GM19395 (cell line): ENCODE data around the gene TDRD1.

Experiments
- ATAC-seq: cut with Tn5 transposase; IDR thresholded peaks from one replicate; pipeline ENCODE4 v1.9.1; 2021; ENCODE audit warnings: mild to moderate bottlenecking, moderate library complexity; ENCODE audit not compliant: unreplicated experiment

Gene TDRD1

DNA sequence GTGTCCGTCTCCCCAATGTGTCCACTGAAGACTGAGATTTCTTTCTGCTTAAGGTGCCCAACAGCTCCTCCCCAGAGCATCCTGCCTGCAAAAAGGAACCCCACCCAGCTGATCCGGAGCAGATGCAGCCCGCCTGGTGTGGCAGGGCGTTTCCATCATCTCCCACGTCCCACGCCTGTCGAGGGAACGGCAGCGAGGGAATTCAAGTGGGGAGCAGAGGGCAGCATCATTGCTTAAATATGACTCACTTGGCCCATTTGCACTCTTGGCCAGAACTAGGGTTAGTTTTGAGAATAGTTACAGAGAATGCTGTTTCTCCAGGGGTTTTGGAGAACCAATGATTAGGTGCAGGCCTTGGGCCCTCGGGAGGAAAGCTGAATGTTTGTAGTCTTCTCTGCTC, 80.7 kb downstream of the TDRD1 start:
- no peak for ATAC-seq

DNA sequence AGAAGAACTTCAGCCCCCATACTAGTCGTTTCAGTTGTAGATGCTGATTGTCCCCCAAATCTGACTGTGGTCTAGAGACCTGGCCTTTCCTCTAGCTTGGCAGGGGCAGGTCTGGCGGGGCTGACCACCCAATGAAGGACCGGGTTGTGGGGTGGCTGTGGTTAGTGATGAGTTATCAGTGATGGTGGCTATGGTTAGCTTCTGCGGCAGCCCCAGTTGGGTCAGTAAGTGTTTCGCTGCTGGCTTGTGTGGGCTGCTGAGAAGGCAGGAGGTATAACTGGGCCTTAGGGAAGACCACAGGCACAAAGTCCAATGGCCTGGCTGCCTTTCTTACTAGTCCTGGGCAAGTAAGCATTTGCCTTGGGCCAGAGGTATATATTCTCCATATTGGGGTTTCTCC, 81.2 kb downstream of the TDRD1 start:
- ATAC-seq: no peak

DNA sequence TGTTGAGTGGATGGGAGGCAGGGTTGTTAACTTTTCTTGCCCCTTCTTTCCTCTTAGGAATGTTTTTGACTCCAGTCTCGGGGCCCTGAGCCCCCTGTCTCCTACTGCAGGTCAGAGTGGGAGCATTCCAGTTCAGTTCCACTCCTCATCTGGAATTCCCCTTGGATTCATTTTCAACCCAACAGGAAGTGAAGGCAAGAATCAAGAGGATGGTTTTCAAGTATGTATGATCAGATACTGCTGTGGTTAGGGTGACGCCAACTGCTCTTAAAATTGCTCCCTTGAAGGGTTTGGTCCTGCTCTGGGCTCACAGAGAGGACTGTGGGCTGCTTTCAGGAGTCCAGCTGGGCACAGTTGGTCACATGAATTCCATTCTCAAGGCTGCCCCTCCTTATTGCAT, 81.9 kb downstream of the TDRD1 start:
- ATAC-seq: no peak

DNA sequence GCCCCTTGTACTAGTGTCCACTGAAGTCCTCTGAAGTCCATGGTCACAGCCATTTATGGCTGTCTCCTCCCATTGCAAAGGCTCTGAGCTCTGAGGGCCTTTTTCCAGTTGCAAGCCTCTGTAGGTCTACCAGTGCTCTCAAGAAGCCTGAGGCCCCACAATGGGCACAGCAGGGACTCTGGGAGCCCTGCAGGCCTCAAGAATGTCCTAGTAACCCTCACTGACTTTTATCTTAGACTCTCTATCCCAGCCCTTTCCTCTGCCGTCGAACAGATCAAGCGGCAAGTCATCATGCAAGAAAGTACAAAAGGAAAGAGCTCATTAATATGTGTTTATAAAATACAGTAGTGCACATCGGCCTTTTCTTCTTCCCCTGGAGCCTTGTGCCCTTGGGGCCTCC, 83.3 kb downstream of the TDRD1 start:
- ATAC-seq: no peak

DNA sequence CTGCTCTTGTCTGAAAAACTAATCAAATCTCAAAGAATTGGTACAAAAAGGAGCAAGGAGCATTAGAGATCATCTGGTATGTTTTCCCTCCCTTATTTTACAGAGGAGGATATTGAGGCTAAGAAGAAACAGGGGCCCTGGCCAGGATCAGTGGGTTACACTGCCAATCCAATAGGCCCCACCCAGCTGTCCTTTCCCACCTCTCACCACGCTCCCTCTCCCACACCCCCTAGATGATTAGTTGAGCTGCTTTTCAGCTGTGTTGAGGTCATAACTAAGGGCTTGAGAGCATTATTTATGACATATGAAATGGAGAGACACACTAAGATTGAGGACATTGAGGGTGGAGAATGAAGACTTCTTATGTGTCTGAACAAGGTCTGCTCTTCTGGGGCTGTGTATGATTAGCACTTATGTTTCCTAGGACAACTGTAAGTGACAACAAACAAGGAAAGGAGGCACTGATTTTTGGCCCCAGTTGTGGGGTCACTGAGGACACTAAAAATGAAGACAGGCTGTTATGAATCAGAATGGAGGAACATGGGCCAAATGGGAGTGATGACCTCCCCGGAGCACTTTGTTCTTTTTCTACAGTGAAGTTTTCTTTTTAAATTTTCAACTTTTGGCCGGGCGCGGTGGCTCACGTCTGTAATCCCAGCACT, 86.4 kb downstream of the TDRD1 start:
- ATAC-seq: no peak

DNA sequence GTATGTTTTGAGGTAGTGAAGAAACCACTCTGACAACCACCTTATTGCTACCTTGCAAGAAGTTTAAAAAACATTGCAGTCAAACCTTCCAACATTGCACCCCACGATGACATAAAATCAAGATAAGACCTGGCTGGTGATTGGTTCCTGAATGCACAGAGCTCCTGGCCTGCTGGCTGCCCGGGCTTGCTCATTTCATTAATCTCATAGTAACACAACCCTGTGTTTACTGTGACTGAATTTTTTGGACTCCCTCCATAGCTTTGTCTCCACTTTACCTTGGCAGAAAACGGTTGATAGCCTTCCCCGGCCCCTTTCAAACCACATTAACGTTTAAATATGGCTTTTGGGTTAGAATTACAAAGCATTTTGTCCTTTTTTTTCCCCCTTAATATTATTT, 87.4 kb downstream of the TDRD1 start:
- no peak for ATAC-seq

DNA sequence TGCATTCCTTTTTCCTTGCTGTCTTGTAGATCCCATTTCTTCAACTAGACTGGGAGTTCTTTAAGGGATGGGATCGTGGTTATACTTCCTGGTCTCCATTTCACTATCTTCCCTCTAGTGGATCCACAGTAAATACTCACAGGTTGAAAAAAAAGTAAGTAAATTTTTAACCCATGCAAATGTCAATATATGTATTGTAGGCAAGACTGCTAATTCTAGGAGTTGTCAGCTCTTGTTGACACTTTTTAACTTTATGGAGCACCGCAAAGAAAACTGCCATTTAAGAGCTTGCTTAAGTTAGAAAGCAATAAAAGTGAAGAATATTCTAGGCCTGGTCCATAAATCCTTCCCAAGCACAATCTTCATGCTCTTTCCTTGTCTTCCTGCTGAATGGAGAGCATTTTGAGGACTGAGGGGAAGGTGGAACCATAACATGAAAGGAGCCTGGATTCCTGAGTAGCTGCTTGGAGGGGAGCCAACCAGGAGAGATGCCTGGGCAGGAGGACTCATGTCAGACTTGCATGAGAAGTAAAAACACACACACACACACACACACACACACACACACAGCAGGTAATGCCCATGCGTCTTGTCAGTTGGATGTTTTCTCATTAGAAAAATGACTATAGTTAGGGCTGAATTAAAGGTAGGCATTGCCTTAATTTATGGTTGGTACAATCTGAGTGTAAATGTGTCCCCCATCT, 92.1 kb downstream of the TDRD1 start:
- ATAC-seq: no peak

- ATAC-seq: no peak
Observed at GRCh38 chr10:114271779-114272167, 92.6 kb downstream of the TDRD1 start.

DNA sequence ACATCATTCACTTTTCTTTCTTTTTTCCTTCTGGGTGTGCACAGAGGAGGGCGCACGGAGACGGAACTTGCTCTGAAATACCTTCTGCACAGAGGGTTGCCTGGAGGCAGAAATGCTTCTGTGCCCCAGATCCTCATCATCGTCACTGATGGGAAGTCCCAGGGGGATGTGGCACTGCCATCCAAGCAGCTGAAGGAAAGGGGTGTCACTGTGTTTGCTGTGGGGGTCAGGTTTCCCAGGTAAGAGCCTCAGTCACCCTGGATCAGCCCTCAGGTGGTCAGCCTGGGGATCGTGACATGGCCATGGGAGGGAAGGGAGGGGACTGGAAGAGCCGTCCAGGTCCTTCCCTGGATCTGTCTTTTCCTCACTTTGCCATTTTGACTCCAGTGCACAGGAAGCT, 93.5 kb downstream of the TDRD1 start:
- no peak for ATAC-seq

GRCh38 chr10:114273910-114274309, 94.8 kb downstream of the TDRD1 start:
- ATAC-seq: no peak

DNA sequence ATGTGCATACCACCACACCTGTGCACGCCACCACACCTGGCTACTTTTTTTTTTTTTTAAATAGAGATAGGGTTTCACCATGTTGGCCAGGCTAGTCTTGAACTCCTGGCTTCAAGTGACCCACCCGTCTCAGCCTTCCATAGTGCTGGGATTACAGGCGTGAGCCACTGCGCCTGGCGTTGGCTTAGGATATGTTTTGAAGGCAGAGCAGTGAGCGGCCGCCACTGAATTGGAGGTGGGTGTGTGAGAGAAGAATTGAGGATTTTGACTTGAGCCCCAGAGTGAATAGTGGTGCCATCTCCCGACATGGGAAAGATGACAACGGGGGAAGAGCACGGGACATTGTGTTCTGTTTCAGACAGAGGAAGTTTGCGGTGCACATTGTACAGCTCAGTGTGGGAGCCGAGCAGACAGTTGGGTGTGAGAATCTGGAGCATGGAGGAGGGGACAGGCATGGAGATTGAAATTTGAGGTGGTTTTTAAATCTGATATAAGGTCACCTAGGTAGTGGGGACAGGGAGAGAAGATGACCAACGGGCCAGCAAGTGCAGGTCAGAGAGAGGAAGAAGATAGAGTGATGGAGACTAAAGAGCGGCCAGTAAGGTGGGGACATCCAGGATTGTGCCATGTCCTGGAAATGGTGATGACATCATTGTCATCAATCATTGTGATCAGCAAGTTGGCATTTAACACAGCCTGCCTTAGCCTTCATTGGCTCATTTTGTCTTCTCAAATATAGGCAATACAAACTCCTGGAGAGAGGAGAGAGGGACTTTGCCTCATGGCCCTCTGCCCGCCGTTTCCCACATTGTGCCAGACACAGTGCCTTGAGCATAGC, 95.7 kb downstream of the TDRD1 start:
- ATAC-seq: no peak

DNA sequence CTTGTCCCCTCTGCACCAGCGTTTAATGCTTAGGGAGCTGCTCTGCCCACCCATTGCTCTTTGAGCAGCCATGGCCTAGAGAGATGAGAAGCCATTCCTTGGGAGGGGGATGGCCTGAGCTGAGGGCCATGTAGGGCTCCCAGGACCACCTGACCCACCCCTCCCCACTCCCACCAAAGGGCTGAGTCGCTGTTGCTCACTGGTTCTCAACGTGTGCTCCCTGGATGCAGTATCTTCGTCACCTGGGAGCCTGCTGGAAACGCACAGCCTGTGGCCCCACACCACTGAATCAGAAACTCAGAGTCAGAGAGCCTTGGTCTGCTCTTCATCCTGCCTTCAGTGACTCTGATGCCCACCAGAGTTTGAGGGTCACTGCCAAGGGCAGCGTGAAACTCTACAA, 96.9 kb downstream of the TDRD1 start:
- no peak for ATAC-seq

GRCh38 chr10:114276671-114277070, 97.5 kb downstream of the TDRD1 start:
- ATAC-seq: no peak

DNA sequence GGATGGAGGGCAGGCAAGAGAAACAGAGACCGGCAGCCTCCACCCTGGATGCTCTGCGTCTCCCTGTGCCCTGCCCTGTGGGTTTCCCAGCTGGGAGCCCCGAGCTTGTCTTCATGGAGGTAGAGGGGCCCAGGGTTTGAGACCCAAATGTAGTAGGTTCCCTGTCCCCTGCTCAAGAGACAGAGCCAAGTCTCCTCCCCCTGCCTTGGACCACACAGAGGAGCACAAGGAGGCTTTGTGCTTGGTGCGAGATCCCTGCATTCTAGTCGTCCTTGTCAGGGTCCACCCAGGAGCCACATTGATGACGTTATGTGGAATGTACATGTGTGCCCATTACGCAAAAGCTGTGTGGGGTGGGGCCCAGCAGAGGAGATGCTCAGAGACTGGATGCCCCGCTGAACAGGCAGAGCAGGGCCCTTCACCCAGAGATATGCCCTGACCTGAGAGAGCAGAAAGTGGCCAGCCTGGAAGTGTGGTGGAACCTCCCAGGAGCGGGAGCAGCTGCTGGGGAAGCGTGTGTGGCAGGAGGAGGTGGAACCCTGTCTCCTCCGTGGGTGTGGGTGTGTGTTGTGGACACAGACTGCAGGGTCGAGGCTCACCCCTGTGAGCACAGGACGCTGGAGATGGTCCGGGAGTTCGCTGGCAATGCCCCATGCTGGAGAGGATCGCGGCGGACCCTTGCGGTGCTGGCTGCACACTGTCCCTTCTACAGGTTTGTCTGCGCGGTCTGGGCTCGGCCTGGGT, 99.2 kb downstream of the TDRD1 start:
- no peak for ATAC-seq

- no peak for ATAC-seq
Observed at GRCh38 chr10:114278884-114279191, 99.7 kb downstream of the TDRD1 start.

GRCh38 chr10:114279289-114279688, 100.1 kb downstream of the TDRD1 start:
- ATAC-seq: no peak

DNA sequence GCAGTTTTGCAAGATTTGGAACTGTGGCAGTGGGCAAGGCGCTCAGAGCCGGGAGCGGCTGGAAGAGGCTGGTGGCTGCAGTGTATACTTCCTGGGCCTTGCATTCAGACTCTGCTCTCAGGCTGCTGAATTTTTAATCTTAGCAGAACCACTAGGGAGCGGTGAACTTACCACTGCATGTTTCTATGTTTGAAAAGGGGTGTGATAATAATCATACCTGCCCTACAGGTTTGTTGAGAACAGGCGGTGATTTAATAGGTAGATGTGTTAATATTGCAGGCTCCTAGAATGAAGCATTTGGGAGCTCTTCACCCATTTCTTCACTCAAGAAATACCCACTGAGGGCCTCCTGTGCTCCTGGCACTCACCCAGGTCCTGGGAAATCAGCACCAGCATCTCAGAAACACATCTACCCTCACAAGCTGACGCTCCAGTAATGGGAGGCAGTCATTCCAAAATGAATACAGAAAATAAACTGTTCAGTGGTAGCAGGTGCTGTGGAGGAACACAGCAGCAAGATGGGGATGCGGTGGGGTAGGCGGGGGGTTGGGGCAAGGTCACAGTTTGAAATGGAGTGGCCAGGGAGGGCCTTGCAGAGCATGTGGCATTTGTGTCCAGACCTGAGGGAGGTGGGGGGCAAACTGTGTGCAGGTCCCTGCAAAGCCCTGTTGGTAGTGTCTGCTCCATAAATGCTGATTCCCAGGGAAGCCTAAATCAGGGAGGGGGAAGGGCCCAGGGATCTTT, 100.9 kb downstream of the TDRD1 start:
- no peak for ATAC-seq

- no peak for ATAC-seq
Observed at GRCh38 chr10:114281006-114281405, 101.9 kb downstream of the TDRD1 start.

DNA sequence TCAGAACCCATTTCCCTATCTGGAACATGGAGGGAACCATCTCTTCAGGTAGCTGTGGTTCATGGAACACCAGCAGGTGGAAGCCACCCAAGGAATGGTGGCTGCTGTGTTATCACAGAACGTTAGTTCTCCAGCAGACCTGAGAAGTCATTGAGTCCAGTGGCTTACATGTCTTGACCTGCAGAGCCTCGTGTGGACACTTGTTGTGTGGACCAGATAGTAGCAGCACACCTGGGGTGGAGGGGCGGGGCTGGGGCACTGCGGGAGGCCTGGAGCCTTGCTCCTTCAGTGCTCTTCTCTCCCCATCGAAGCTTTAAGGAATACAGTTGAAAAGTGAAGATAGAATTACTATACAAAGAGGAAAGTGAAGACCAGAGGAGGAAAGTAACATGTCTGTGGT, 102.3 kb downstream of the TDRD1 start:
- ATAC-seq: no peak
